NCI-H2196 treated with DMSO at 0.1 percent for 48 hours (cell line): ENCODE measurements around the gene HOXD11.
A peak's percentile ranks its signal among the peaks of the same experiment; 100 is the strongest.

Experiments used
- DNase-seq: peaks from one replicate; lab custom pipeline; 2025; ENCODE audit not compliant: unreplicated experiment; lab: John Stamatoyannopoulos, UW

The HOXD11 gene

DNA sequence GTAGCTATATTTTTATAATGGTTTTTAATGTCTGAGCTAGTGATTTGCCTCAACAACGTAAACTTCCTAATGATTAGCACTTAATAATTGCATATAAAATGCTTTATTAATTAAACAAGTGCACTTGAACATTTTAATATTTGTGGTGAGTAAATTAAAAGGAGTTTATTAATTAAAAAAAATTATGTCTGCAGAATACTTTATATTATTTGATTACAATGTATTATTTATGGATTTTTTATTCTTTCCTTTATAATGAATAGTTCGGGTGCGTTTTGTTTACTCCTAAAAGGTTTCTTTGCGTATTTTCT, 24.7 kb downstream of the HOXD11 start:
- no peak for DNase-seq

DNA sequence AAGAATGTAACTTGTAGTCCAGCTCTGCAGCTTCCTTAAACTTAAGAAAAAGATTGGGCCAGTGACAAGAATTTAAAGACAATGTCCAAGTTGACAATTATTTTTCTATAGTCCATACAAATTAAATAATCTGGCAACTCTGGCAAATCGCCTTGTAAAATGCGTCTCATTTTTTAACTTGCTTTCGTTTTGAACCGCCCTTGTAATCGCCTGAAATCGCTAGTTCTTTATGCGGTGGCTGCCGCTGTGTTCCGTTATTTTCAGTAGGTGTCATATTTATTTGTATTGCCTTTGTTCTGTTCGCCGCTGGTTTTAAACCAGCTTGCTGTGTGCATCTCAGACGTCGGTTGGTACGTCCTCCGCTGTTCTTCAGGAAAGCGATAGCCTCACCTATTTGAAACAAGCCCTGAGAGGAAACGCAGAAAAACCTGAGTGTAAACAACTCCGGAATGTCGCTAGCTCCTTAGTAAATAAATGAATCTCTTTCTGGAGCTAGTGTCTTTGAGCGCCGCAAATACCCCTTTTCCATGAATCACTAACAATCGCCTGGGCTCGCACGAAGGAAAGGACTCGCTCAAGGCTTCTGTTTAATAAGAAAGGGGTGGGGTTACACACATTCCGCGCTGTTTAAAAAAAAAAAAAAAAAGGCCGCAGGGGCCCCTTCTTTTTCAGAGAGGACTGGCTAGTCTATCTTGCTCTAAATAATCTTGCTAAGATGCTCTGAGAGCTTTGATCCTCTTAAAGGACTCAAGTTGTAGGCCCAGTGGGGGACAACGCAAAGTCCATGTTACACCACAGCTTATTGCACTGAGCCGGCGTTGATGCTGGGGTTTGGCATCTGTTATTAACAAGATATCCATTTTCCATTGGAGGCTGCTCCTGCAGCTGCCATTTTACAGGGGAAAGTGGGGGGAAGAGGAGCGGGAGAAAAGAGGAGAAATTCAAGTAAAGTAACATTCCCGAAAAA, 25.4 kb downstream of the HOXD11 start:
- DNase-seq, result no peak

DNA sequence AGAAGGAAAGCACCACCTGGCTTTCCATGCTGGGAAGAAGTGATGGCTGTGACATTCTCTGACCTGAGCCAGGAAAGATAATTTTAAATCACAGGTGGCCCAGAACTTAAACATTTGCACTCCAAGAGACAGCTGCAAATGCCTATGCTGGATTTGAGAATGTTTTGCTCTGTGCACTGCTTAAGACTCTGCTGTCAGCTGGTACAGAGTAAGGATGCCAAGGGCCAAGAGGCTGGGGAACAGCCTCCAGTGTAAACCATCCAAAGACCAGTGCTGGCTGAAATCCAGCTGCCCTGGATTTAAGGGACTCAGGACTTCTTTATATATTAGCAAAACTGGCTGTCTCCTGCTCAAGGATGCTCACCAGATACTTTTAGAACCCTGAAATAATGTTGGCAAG, 26.3 kb downstream of the HOXD11 start:
- DNase-seq, result no peak

DNA sequence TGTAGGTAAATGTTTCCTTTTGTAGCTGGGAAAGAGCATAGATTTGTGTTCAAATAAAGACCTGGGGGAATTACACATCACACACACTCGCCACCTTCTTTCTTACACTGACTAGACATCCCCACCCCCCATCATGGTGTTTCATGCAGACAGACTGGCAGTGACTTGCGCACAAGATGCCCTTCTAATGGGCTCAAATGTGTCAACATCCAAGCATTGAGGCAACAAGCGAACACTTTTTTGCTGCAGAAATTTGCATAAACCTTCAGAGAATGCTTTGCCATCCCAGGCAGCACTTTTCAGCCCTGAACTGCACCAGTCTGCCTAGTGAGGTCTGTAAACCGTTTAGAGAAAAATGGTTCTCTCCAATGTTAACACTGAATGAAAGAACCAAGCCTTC, 27.0 kb downstream of the HOXD11 start:
- DNase-seq, result no peak

DNA sequence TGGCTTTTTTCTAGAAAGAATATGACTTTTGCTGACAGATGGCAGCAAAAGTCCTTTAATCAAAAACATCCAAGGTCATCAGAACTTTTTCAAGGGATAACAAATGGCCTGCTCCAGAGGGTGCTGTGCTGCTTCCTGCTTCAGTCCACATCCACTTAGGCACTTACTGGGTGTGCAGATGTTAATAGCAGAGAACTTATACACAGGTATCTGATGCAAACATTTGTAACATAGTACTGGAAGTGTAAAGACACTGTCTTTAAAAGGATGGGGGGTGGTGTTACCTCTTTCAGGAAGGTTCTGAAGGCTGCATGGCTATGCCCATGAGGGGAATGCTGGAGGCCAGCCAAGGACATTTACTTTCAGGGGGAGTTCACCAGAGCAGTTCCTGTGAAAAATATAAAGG, 28.0 kb downstream of the HOXD11 start:
- no peak for DNase-seq

DNA sequence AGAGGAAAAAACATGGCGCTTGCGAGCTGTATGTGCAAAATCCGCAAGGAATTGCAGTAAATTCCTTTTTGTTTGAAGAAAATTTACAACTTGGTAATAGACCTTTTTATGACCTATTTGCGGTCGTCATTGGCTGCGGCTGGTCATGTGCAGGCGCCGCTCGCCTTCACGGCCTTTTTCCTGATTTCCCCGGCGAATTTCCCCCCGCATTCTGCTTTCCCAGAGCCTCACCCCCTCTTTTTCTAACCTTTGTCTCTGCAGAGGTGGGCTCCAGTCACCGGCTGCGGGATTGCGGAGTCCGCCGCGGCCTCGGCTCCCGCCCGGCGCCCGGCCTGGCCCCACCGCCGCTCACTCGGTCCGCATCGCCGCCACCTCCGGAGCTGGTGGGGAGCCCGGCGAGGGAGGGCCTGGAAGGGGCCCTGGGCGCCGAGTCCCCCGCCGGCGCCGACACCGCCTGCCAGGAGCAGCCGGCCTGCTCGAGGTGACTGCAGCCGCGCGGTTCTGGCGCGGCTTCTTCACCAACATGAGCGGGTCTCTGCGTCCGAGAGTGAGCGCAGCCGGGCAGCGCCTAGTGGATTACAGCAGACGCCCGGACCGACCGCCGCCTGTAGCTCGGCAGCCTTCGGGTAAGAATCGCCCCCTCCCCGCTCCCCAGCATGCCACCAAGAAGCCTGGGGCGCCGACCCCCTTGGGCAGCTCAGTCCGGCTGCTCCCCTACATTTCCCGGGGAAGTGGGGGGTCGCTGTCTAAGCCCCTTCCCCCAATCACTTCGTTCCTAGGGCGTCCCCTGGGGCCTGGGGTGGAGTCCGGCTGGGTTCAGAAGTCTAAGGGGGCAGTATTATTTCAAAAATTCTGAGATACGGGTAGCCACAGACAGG, 29.5 kb downstream of the HOXD11 start:
- DNase-seq, result no peak

DNA sequence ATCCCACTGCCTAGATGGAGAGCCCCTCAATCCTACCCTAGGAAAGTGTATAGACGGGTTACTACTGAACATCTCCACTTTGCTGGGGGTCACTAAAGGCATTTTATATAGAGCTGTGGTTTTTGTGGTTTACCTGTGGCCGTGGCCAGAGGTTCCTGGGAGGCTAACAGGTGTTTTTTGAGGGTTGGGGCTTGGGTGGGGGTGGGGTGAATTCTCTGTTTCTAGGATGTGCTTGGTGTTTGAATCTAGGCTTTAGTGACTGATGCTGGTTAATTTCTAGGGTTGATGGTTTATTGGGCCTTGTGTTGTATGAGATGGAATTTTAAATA, 30.1 kb downstream of the HOXD11 start:
- no peak for DNase-seq

DNA sequence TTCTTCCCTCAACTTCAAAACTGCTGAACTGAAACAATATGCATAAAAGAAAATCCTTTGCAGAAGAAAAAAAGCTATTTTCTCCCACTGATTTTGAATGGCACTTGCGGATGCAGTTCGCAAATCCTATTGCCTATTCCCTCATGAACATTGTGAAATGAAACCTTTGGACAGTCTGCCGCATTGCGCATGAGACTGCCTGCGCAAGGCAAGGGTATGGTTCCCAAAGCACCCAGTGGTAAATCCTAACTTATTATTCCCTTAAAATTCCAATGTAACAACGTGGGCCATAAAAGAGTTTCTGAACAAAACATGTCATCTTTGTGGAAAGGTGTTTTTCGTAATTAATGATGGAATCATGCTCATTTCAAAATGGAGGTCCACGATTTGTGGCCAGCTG, 30.8 kb downstream of the HOXD11 start:
- DNase-seq, result no peak

DNA sequence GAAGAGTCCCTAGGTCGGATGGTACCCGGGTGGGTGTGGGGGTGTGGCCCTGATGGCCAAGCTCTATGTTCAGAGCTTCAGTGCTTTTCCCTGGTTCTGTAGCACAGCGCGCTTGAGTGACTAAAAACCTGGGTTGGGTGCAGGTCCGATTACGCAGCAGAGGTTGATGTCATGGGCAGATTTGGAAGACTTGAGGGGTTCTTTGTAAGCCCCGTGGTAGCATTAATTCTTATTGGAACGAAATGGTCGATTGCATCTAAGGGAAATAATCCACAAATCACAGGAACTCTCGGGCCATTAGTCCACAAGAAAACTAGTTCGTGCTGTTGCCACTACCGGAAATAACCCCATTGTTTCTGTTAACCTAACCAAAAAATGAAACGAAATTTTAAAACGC, 31.4 kb downstream of the HOXD11 start:
- no peak for DNase-seq

DNA sequence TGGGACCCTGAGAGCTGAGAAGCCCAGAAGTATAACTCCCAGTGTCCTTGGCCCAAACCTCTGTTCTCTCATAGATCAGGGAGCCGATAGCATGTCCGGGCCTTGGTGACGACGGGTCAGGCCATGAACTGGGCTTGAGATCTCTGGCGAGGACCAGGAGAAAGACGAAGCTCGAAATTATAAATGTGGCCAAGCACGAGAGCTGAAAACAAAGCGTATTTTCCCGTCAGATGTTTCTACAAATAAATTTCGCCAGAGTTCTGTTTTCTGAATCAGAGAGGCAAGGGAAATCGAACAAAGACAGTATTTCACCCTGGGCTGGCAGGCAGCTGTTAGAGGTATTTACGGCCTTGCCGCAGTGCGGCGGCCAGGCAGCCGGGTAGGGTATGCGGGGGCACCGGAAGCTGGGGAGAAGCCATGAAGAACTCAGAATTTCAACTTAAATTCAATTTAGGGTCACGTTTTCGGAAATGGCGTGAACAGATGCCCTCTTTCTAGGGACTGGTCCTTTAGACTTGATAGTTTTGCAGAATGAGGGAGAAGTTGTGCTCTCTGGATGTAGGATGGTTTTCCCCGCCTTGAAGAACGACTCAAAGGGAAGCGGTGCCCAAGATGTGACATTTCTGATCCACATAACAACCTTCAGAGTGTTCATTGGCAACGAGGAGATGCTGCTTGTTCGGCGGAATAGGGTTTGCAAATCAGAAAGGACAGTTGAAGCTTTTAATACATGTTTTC, 32.0 kb downstream of the HOXD11 start:
- no peak for DNase-seq

DNA sequence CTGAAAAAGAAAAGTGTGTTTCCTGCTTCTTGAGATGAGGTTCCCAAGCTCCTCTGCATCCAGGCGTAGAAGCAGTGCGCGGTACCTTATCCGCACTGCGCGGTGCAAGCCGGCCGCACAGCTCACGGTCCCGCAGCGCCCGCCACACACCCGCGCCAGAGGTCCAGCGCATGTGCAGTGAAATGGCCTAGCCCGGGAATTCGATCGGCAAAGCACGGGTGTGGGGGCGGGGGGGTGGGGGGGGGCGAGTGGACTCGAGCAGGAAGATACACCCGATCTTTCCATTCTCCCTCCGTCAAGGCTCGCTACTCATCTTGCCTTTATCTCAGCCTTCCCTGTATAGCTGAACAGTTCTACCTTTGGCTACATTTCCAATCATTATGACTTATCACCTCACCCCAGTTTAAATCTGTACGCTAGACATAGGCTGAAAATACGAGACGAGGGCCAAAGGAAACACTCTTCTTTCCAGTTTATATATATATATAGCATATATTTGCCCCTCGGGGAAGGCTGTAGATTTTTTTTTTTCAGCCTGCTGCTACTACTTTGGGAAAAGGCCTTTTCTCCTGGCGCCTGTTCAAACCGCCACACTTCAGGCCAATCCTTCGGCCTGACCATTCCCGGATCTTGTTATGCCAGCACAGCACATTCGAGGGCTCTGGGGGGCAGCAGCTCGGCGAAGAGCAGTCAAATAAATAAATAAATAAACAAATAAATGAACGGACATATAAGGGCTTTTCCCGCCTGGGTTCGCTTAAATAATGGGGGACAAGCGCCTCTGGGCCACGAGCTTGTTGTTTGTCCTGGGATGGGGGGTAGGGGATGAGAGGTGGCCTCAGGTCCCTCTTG, 32.8 kb downstream of the HOXD11 start:
- DNase-seq, result no peak

DNA sequence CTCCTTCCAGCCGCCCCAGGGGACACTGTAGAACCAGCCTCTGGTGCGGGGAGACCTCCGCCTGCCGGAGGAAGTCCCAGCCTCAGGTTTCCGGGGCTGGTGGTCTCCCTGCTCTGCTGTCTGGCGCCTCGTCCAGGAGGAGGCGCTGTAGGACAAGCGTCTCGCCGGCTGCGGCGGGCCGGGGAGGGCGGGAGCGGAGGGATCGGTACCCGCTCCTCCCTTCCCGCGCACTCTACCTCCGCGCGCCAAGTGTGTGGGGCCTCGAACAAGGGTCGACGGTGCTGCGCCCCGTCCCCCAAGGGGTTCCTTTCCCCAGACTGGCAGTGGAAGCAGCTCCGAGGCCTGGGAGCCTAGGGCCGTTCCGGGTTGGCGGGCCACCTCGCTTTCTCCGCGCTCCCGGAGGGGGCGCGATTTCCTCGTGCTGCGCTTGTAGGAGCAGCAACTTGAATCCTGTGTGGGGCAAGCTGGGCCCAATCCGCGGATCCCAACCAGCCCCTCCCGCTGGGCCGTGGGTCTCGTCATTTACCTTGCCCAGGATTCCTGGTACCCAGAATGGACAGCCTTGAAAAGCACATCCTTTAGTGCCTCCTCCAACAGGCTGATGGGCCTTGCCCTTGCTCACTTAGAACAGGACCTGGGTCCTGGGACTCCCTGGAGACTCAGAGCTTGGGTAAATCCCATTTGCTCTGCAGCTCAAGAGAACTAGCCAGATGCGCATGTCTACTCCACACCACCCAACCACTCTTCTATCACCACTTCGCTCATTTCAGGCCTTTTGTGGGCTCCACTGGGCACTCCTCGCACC, 33.6 kb downstream of the HOXD11 start:
- DNase-seq, result peak; percentile 26

DNA sequence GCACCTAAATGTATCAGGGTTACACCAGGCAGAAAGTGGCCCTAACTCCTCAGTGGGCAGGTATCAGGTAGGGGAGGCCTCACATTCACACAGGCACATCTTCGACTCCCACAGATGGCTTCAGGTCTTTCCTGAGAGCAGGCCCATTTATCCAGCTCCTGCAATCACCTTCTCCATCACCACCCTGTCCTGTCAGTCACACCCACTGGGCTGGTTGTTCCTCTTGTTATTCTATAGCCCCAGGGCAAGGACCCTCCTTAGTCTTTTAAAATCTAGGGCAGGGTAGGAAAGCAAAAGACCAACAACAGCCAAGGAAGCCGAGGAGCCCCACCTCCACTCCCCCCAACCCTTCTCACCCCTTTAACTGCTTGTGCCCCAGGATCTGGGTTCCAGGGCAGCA, 35.2 kb downstream of the HOXD11 start:
- DNase-seq, result no peak

DNA sequence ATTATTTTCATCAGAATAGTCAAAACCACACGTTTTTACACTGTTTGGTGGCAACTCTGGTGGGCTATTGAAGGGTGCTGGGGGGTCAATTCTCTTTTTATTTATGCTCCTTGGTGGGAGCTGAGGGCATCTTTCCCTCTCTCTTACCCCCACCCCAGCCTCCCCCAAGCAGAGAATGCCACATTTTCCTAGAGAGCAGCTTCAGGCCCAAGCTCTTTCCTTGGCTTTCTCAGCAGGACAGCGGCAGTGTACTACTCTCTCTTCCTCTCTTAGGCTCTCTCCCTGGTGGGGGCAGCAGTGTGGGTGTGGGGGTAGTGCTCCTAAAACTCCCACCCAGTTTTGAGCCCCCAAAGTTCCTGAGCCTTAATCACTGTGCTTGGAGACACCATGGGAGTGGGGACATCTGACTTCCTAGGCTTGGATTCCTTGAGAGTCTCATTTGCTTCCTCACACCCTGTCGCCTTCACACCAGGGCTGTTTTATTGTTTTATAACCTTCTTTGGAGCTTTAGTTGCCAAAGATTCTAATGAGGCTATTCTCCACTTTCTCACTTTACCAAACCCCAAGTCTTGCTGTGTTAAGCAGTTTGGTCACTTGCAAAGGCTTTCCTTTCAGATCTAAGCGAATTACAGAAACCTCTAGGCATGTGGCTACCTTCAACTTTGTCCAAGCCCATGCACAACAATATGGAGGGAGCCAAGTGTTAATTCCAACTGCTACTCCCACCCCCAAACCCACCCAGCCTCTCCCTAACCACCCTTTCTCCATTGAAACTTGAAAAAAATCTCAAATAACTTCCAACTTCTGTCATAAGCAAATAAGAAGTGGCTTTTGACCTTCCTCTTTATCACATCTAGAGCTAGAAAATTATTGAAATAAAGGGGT, 38.2 kb downstream of the HOXD11 start:
- DNase-seq, result no peak

DNA sequence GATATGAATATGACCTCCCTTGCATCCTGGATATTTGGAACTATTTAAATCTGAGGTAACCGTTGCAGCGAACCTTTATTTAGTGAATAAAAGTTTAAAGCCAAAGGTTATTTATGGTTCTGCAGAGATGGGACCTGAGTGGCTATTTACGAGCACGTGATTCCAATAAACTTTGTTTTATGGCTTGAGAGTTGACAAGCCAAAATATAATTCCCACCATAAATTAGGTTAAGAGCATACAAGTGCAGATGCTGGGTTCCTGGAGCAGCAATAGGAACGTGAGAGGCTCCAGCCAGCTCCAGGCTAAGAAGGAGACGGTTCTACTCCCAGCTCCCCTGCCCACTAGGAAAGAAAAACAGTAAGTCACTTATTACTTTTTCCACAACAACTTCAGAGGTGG, 39.0 kb downstream of the HOXD11 start:
- no peak for DNase-seq

DNA sequence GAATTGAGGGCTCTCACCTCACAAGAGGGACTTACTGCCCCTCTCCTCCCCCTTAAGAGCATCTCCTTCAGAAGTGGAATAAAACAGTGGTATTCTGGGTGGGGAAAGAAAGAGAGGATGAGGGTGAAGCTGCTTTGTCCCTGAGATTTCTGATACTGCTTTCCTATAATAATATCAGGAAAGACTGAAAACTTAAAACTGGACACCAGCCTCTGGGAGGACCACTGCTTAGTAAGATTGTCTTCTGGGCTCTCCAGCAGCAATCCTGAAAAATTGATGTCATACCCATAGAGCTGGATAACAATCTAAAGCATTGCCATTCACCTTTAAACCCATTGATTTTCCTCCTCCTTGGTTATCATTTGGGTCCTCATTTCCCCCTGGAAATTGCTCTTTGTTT, 39.6 kb downstream of the HOXD11 start:
- DNase-seq, result no peak

DNA sequence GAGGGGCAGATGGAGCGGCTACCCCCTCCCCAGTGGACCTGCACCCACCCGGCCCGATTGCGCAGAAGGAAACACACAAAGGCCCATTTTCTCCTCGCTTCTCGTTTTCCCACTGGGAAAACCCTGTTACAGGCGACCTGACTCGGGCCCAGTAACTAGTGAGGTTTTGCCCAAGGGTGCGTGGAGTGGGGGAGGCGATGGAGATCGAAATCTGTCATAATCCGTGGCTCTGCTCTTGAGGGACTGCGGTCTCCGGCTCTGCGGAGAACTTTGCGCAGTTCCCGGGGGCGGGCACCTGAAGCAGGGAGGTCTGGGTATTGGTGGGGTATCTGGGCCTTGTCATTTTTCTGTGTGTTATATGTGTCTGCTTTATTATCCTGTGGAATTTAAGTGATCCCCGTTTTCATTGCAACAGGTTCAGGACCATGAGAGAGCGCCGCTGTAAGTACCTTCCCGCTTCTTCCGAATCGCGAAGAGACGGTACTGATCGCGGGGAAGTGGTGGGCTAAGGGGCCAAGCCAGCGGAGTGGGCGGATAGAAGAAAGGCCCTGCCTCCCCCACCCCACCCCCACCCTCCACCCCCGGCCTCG, 40.2 kb downstream of the HOXD11 start:
- DNase-seq, result no peak

DNA sequence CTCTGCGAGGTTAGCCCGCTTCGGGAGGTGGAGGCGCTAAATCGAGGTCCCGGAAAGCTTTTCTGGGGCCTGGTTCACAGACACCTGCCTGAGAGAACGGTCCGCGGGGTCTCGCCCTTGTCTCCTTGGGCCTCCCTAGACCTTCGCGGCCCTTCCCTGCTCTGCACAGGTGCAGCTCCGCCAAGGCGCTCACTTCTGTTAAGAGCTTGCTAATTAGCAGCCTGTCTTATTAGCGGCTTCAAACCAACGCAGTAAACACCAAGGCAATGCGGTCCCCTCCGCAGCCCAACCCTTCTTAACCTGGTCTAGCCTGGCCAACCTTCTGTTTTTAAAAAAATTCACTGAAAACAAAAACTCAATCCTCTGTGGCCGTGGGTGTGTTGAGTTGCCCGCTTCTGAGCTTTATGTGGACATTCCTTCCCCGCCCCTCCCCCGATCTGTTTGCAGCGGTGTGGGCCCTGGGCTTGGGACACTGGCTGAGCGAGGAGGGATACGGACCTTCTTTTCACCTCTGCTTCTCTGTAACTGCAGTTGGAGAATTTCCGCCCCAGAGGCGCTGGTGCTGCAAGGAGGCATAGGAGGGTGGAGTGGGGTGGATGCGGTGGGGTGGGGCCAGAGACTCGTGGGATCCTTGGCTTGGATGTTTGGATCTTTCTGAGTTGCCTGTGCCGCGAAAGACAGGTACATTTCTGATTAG, 40.9 kb downstream of the HOXD11 start:
- DNase-seq, result no peak
